GM19467 (cell line): ENCODE measurements around the gene SLC7A9.

ENCODE experiments used
- ATAC-seq: cut with Tn5 transposase; IDR thresholded peaks from one replicate; pipeline ENCODE4 v1.9.1; 2021; ENCODE audit warnings: mild to moderate bottlenecking, moderate library complexity; ENCODE audit not compliant: unreplicated experiment

Gene SLC7A9

GRCh38 chr19:32869369-32869965, at the start of gene SLC7A9:
Gene SLC7A9 (minus strand): TSS chr19:32869767. CDS start chr19:32868534, 1,233 bp downstream.
- ATAC-seq, result no peak

GRCh38 chr19:32919365-32919764, 49.8 kb upstream of the SLC7A9 start:
- no peak for ATAC-seq

- no peak for ATAC-seq
These were observed 48.0 kb upstream of the SLC7A9 start for GRCh38 chr19:32917616-32917996.

DNA sequence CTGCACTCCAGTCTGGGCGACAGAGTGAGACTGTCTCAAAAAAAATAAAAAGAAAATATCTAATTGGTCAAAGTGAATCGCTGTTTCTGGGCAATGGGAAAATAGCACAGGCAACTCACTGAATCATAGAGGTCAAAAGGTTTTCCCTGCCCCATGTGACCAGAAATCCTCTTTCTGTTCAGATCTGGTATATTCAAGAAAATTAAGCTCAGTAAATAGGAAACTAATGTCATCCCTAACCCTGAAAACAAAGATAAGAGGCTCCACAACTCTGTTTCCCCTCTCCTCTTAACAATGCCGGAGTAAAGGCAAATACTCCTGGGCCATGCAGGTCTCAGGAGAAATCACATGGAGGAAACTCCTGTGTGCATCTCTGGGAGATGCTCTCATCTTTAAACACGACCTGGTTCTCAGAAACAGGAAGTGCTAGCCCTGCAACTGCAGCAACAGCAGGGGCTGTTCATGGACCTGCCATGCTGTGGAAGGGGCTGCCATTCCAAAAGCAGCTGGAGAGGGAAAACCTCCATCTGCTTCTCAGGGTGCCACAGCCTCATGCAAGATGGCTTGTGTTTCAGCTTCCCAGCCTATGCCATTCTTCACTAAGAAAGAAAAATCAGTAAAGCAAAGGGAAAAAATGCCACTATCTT, 47.5 kb upstream of the SLC7A9 start:
- no peak for ATAC-seq

DNA sequence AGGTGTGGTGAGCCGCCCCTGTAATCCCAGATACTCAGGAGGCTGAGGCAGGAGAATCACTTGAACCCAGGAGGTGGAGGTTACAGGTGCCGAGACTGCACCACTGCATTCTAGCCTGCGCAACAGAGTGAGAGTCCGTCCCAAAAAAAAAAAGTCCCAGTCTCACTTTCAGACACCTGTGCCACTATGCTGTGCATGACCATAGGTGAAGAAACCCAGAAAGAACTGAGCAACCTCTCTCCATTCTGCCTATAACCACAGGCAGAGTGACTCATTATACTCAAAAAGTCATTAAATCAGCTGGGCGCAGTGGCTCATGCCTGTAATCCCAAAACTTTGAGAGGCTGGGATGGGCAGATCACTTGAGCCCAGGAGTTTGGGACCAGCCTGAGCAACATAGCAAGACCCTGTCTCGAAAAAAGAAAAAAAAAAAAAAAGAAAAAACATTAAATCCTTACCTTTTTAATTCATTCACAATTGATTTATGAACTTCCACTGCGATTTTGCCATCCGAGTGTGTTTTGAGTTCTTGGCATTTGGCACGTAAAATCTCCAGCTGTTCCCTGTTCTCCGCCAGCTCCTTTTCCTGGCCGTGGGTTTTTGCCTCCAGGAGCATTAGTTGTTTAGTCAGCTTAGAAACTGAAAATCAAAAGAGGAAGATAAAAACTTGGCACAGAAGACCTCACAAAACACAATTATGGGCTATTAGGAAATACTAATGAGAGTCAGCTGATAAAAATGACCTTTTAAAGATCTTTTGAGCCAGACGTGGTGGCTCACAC, 45.5 kb upstream of the SLC7A9 start:
- no peak for ATAC-seq

- no peak for ATAC-seq
These were observed 41.9 kb upstream of the SLC7A9 start for GRCh38 chr19:32911467-32911866.

DNA sequence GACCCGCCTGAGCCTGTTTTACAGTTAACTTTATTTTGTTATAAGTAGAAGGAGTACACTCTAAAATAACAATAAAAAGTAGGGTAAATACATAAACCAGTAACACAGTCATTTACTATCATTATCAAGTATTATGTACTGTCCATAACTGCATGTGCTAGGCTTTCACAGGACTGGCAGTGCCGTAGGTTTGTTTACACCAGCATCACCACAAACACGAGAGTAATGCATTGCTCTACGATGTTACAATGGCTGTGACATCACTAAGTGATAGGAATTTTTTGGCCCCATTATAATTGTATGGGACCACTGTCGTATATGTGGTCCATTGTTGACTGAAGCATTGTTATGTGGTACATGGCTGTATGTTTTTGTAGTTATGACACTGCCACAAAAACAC, 41.3 kb upstream of the SLC7A9 start:
- no peak for ATAC-seq

GRCh38 chr19:32910094-32910493, 40.5 kb upstream of the SLC7A9 start:
- no peak for ATAC-seq

- no peak for ATAC-seq
These were observed 39.7 kb upstream of the SLC7A9 start for GRCh38 chr19:32909257-32909656.

DNA sequence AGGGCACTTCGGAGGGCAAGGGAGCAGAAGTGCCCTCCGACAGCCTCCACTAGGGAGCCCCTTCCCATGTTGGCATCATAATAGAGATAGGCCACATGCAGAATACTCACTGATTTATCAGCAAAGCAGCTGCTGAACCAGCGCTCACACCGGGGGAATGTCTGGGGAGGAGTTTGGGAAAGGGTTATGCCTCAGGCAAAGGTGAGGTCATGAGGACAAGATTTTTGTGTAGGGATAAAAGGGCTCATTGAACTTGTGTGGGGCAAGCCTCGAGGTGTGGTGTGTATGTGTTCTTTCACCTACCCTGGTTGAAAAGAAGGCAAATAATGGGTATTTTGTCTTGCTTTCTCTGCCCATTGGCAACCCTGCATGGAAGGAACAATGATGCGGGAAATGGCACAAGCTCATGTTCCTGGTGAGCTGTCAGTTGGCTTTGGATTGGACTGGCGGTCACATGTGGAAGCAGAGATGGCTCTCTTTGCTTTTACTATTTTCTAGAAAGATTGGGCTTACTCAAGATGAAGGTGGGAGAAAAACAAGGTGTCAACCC, 39.1 kb upstream of the SLC7A9 start:
- no peak for ATAC-seq

- ATAC-seq, result no peak
These were observed 32.9 kb upstream of the SLC7A9 start for GRCh38 chr19:32902448-32902847.

GRCh38 chr19:32901504-32902161, 32.1 kb upstream of the SLC7A9 start:
- ATAC-seq, result no peak

GRCh38 chr19:32896516-32897214, 27.1 kb upstream of the SLC7A9 start:
- no peak for ATAC-seq

DNA sequence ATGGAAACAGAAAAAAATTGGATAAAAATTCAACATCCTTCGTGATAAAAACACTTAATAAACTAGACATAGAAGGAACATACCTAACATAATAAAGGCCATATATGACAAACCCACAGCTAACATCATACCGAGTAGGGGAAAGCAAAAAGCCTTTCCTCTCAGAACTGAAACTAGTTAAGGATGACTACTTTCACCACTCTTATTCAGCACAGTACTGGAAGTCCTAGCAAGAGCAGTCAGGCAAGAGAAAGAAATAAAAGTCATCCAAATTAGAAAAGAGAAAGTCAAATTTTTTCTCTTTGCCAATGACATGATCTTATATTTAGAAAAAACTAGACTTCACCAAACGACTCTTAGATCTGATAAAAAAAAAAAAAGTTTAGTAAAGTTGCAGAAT, 25.8 kb upstream of the SLC7A9 start:
- ATAC-seq, result no peak

DNA sequence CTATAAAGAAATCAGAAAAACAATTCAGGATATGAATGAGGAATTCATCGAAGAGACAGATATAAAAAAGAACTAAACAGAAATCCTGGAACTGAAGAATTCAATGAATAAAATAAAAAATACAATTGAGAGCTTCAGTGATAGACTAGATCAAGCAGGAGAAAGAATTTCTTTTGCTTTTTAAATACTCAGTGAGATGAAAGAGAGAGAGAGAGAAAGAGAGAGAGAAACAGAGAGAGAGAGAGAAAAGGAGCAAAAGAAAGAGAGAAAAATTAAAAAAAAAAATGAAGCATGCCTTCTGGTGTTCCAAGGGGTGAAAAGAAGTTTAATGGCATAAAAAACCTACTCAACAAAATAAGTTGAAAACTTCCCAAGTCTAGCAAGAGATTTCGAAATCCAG, 22.0 kb upstream of the SLC7A9 start:
- no peak for ATAC-seq

GRCh38 chr19:32890841-32891240, 21.3 kb upstream of the SLC7A9 start:
- ATAC-seq, result no peak

DNA sequence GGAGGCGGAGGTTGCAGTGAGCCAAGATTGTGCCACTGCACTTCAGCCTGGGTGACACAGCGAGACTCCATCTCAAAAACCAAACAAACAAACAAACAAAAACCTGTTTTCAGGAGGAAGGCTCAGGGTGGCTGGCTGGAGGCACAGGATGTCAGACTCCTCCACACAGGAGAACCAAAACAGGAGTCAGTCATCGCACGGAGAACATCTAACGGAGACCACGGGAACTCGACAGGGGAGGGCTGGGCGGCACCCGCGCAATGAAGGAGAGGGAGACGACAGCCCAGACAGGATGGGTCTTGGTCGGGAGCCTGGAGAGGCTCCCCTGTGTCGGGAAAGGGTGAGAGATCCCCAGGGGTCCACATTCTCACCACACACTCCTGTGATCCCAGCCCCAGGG, 20.8 kb upstream of the SLC7A9 start:
- no peak for ATAC-seq

- no peak for ATAC-seq
These were observed 19.8 kb upstream of the SLC7A9 start for GRCh38 chr19:32889137-32889934.

- ATAC-seq, result no peak
These were observed 18.1 kb upstream of the SLC7A9 start for GRCh38 chr19:32887572-32888215.
